Fibroblast of lung (primary cell): ENCODE measurements around the gene ZNF835.

ENCODE experiments used
- EZH2 ChIP-seq: IDR thresholded peaks from 2 replicates; pipeline ENCODE4 v1.5.1; 2012; ENCODE audit warnings: low read length, control low read depth, mild to moderate bottlenecking; ENCODE audit errors: missing control alignments
- TF ChIP-seq, protein P1 (sequence below), 2 donors: IDR thresholded peaks in 1 of 2; conservative IDR thresholded peaks in 1 of 2; 1 replicate in 1 of 2; 2 replicates in 1 of 2; pipeline ENCODE4 v1.5.1; 2011 to 2012; ENCODE audit warnings: low read length in 2 of 2, control low read depth in 1 of 2, inconsistent platforms in 1 of 2, low read depth in 1 of 2, mild to moderate bottlenecking in 1 of 2

DNA sequence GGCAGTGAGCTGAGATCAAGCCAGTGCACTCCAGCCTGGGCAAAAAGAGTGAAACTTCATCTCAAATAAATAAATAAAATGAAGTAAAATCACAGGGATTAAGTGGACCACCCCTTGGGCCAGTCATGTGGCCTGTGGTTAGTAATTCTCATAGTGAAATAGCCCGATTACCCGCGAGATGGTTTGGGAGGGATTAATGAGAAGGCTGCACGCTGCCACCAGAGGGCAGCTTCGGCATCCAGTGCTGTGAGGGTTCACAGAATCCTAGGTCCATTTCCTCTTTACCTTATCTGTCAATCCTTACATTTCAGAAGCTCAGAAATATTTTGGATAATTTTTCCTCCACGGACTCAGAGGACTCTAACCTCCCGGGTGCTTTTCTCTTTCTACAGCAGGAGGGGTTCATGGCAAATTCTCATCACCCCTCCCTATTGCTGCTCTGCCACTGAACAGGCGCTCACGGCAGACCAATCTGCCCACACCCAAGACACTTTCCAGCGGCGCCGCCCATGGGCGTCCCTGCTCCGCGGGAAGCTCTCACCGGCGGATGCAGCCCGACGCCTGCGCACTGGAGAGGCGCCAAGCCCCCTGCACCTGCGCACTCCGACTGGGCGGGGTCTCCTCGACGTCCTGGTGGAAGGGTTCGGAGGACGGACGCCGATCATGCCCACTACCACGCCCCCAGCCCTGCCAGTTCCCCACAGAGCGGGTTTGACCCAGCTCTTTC is 11.0 kb downstream of the ZNF835 start:
- TF ChIP-seq, protein P1, sequence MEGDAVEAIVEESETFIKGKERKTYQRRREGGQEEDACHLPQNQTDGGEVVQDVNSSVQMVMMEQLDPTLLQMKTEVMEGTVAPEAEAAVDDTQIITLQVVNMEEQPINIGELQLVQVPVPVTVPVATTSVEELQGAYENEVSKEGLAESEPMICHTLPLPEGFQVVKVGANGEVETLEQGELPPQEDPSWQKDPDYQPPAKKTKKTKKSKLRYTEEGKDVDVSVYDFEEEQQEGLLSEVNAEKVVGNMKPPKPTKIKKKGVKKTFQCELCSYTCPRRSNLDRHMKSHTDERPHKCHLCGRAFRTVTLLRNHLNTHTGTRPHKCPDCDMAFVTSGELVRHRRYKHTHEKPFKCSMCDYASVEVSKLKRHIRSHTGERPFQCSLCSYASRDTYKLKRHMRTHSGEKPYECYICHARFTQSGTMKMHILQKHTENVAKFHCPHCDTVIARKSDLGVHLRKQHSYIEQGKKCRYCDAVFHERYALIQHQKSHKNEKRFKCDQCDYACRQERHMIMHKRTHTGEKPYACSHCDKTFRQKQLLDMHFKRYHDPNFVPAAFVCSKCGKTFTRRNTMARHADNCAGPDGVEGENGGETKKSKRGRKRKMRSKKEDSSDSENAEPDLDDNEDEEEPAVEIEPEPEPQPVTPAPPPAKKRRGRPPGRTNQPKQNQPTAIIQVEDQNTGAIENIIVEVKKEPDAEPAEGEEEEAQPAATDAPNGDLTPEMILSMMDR (conservative IDR thresholded peaks at IDR 0.05 in 1 of 2, IDR thresholded peaks at IDR 0.05 in 1 of 2; ENCODE audit: low read depth in 1 of 2, low read length in 2 of 2), result no peak
- no peak for TF ChIP-seq EZH2
